ENCODE data around the gene PDE4D. TPM values are rescaled to one million over a fixed set of nuclear protein-coding genes. Genes with fewer than 3 reads are reported as not detected.

PDE4D gene
- total RNA-seq, 1 donor from 2014 or later: 35.1 TPM

- no peak for DNase-seq
- intact Hi-C loops (cut with micrococcal nuclease): no loop called here
- ATAC-seq: peak; percentile 39
Observed at GRCh38 chr5:59158637-59159391, 734.7 kb downstream of the PDE4D start.

- ATAC-seq (peak; percentile 96), DNase-seq (no peak)
- intact Hi-C loops (cut with micrococcal nuclease): no loop called here
Observed at GRCh38 chr5:59158165-59158564, 735.4 kb downstream of the PDE4D start.

- DNase-seq: no peak
- intact Hi-C loops (cut with micrococcal nuclease): no loop called here
- no peak for ATAC-seq
Observed at GRCh38 chr5:59157068-59157467, 736.5 kb downstream of the PDE4D start.

GRCh38 chr5:59152701-59153245 lies 740.8 kb downstream of the PDE4D start:
- DNase-seq (no peak), ATAC-seq (peak; percentile 31)
- intact Hi-C loops (cut with micrococcal nuclease): no loop called here

GRCh38 chr5:59151162-59151889 lies 742.2 kb downstream of the PDE4D start:
- no peak for DNase-seq
- intact Hi-C loops (cut with micrococcal nuclease): no loop called here
- peak; percentile 41 for ATAC-seq

GRCh38 chr5:59149827-59150226 lies 743.7 kb downstream of the PDE4D start:
- intact Hi-C loops (cut with micrococcal nuclease): no loop called here
- ATAC-seq: no peak
- no peak for DNase-seq

- intact Hi-C loops (cut with micrococcal nuclease): no loop called here
- no peak for DNase-seq
- ATAC-seq: no peak
Observed at GRCh38 chr5:59149271-59149670, 744.3 kb downstream of the PDE4D start.

GRCh38 chr5:59146729-59147128 lies 746.8 kb downstream of the PDE4D start:
- DNase-seq: no peak
- no peak for ATAC-seq
- intact Hi-C loops (cut with micrococcal nuclease): no loop called here

GRCh38 chr5:59143926-59144333 lies 749.6 kb downstream of the PDE4D start:
- intact Hi-C loops (cut with micrococcal nuclease): no loop called here
- ATAC-seq (peak; percentile 84), DNase-seq (no peak)

- intact Hi-C loops (cut with micrococcal nuclease): no loop called here
- no peak for ATAC-seq
- no peak for DNase-seq
Observed at GRCh38 chr5:59142927-59143326, 750.6 kb downstream of the PDE4D start.

GRCh38 chr5:59142138-59142537 lies 751.4 kb downstream of the PDE4D start:
- ATAC-seq (no peak), DNase-seq (no peak)
- intact Hi-C loops (cut with micrococcal nuclease): no loop called here

- intact Hi-C loops (cut with micrococcal nuclease): no loop called here
- peak; percentile 23 for ATAC-seq
- DNase-seq: no peak
Observed at GRCh38 chr5:59140133-59140532, 753.4 kb downstream of the PDE4D start.

GRCh38 chr5:59139695-59140094 lies 753.8 kb downstream of the PDE4D start:
- intact Hi-C loops (cut with micrococcal nuclease): no loop called here
- no peak for DNase-seq
- ATAC-seq: no peak

- intact Hi-C loops (cut with micrococcal nuclease): no loop called here
- DNase-seq (no peak), ATAC-seq (no peak)
Observed at GRCh38 chr5:59138509-59138908, 755.0 kb downstream of the PDE4D start.

GRCh38 chr5:59137846-59138245 lies 755.7 kb downstream of the PDE4D start:
- DNase-seq (no peak), ATAC-seq (no peak)
- intact Hi-C loops (cut with micrococcal nuclease): no loop called here

- intact Hi-C loops (cut with micrococcal nuclease): no loop called here
- DNase-seq (no peak), ATAC-seq (no peak)
Observed at GRCh38 chr5:59136549-59136948, 757.0 kb downstream of the PDE4D start.

GRCh38 chr5:59134471-59135163 lies 758.9 kb downstream of the PDE4D start:
- ATAC-seq (peak; percentile 14), DNase-seq (no peak)

GRCh38 chr5:59133764-59134261 lies 759.7 kb downstream of the PDE4D start:
- DNase-seq (no peak), ATAC-seq (no peak)
- intact Hi-C loops (cut with micrococcal nuclease): no loop called here

More at GRCh38 chr5:59134471-59135163, 758.9 kb downstream of the PDE4D start:
- intact Hi-C loops (cut with micrococcal nuclease): no loop called here

GRCh38 chr5:59132131-59132530 lies 761.4 kb downstream of the PDE4D start:
- DNase-seq: no peak
- no peak for ATAC-seq
- intact Hi-C loops (cut with micrococcal nuclease): no loop called here

- intact Hi-C loops (cut with micrococcal nuclease): no loop called here
Observed at GRCh38 chr5:59130431-59130830, 763.1 kb downstream of the PDE4D start.

More at GRCh38 chr5:59130431-59130830, 763.1 kb downstream of the PDE4D start:
- no peak for ATAC-seq
- DNase-seq: no peak

Measured in left ventricle myocardium superior (tissue), 1 donor.